CD4-positive, CD25-positive, alpha-beta regulatory T cell (primary cell): ENCODE results near the gene NEURL2. TPM values are rescaled to one million over a fixed set of nuclear protein-coding genes. Genes with fewer than 3 reads are reported as not detected.

Source experiments
- ATAC-seq, 2 donors: fragments of 150-1000 bp; cut with Tn5 transposase; one replicate each; pipeline ENCODE4 v1.10.0; 2021; ENCODE audit warnings: low read depth in 2 of 2, moderate number of reproducible peaks in 2 of 2, moderate library complexity in 1 of 2
- DNase-seq, 3 donors: peaks; one replicate each; pipeline versions ENCODE4 v3.0.0 to v3.0.0-alpha.2; 2012 to 2022; ENCODE audit warnings: mixed read lengths in 1 of 3
- H3K27ac ChIP-seq: one replicate; pipeline ENCODE4 v1.7.0; 2013; ENCODE audit warnings: mild to moderate bottlenecking, low read length; ENCODE audit not compliant: insufficient read depth, poor library complexity, severe bottlenecking
- H3K27me3 ChIP-seq: one replicate; pipeline ENCODE4 v1.7.0; 2013; ENCODE audit warnings: low read length; ENCODE audit not compliant: control insufficient read depth, insufficient read depth
- H3K36me3 ChIP-seq: one replicate; pipeline ENCODE4 v1.7.0; 2013; ENCODE audit warnings: mild to moderate bottlenecking, low read length, moderate library complexity; ENCODE audit not compliant: control insufficient read depth, insufficient read depth
- H3K4me1 ChIP-seq: 2 replicates; pipeline ENCODE4 v1.7.0; 2013; ENCODE audit warnings: mild to moderate bottlenecking, low read length; ENCODE audit not compliant: insufficient read depth, control insufficient read depth, poor library complexity, severe bottlenecking
- H3K4me3 ChIP-seq: one replicate; pipeline ENCODE4 v1.7.0; 2013; ENCODE audit warnings: low read depth, mild to moderate bottlenecking, low read length, moderate library complexity
- H3K9me3 ChIP-seq, 2 experiments: 1 replicate in 1 of 2; 2 replicates in 1 of 2; pipeline ENCODE4 v1.7.0; 2013; ENCODE audit warnings: low read length in 2 of 2, mild to moderate bottlenecking in 1 of 2, moderate library complexity in 1 of 2; ENCODE audit not compliant: control insufficient read depth in 2 of 2
- H3K27ac Mint-ChIP-seq, 3 donors: one replicate each; pipeline ENCODE4 v1.8.0; 2020 to 2022; ENCODE audit warnings: mild to moderate bottlenecking in 3 of 3, mixed read lengths in 3 of 3, moderate library complexity in 2 of 3
- H3K27me3 Mint-ChIP-seq: one replicate; pipeline ENCODE4 v1.8.0; 2022; ENCODE audit warnings: mild to moderate bottlenecking, mixed read lengths
- H3K36me3 Mint-ChIP-seq: one replicate; pipeline ENCODE4 v1.8.0; 2020; ENCODE audit warnings: mixed read lengths
- H3K4me1 Mint-ChIP-seq, 4 donors: one replicate each; pipeline ENCODE4 v1.8.0; 2020 to 2022; ENCODE audit warnings: mixed read lengths in 4 of 4, mild to moderate bottlenecking in 1 of 4
- H3K4me3 Mint-ChIP-seq, 4 donors: one replicate each; pipeline ENCODE4 v1.8.0; 2020 to 2022; ENCODE audit warnings: mild to moderate bottlenecking in 4 of 4, mixed read lengths in 4 of 4, moderate library complexity in 3 of 4
- H3K9me3 Mint-ChIP-seq, 7 donors: one replicate each; pipeline ENCODE4 v1.8.0; 2020 to 2022; ENCODE audit warnings: mixed read lengths in 7 of 7, mild to moderate bottlenecking in 3 of 7, moderate library complexity in 2 of 7
- polyA plus RNA-seq, 4 donors: library from polyadenylated mRNA; unstranded; fragments of 300-500 nt; fragmentation: Illumina TruSeq; gene quantifications; one replicate each; pipeline ENCODE4 v1.2.3, GENCODE V29; 2021
- total RNA-seq: library from RNA; stranded (reverse); gene quantifications from one replicate; pipeline ENCODE4 v1.2.3, GENCODE V29; 2022

Gene NEURL2
- total and polyA plus RNA-seq, 5 donors from 2014 or later = 0.76 to 3.0 (median 2.4) TPM

DNA sequence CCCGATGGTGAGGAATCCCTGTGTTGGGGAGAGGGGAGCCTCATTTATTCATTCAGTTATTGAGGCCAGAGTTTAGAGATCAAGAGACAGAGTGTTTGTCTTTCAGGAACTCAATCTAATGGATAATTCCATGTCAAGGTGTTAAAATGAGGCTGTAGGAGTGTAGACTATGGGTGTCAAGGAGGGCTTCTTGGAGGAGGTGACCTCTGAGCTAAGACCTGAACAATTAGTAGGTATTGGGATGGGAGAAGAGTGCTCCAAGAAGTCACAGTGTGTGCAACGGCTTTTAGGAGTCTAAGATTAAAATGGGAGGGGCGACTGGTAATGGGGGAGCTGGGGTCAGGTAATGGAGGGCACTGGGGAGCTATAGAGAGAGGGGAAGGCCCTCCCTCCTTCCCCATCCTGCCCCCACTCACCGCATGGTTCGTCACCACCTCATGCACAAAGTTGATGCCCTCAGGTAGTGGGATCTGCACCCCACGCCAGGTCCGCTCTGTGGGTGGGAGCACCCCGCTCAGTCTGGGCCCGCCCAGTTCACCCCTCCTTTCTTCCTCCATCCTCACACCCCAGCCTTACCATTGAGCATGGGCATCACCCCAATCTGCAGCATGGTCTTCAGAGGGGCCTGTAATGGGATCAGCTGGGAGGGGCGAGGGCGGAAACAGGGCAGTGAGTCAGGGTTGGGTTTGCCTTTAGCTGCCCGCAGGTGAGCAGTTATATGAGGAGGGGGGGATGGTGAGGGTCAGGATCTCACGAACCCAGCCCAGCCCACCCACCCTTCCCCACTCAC, 8.2 kb upstream of the NEURL2 start:
- H3K27ac Mint-ChIP-seq = peak overlapping the region in 1 of 3 donors; percentile 85
- no peaks in the 10 kb centered on the region for H3K9me3 Mint-ChIP-seq
- peak overlapping the region in 1 of 4 donors; percentile 21 for H3K4me3 Mint-ChIP-seq
- no peaks in the 10 kb centered on the region for H3K9me3 ChIP-seq
- H3K36me3 ChIP-seq = peaks cover 32% of the 10 kb centered on the region
- no peaks in the 10 kb centered on the region for H3K4me1 ChIP-seq
- ATAC-seq = no peak
- H3K36me3 Mint-ChIP-seq = peaks cover 11% of the 10 kb centered on the region
- peaks cover 0 to 4% (median under 1%) of the 10 kb centered on the region in 4 donors for H3K4me1 Mint-ChIP-seq
- H3K27me3 Mint-ChIP-seq = no peaks in the 10 kb centered on the region
- no peaks in the 10 kb centered on the region for H3K27me3 ChIP-seq
- DNase-seq = no peak
- no peak overlapping the region for H3K27ac ChIP-seq
- no peak overlapping the region for H3K4me3 ChIP-seq

DNA sequence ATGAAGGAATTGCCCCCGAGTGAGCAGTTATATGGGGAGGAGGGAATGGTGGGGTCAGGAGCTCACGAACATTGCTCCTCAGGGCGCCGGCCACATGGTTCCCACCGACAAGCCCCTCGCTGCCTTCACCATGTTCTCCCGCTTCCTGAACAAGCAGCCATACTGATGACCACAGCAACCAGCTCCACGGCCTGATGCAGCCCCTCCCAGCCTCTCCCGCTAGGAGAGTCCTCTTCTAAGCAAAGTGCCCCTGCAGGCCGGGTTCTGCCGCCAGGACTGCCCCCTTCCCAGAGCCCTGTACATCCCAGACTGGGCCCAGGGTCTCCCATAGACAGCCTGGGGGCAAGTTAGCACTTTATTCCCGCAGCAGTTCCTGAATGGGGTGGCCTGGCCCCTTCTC, 7.3 kb upstream of the NEURL2 start:
- no peaks in the 10 kb centered on the region for H3K9me3 Mint-ChIP-seq
- Histone ChIP-seq H3K4me1 (peaks cover 2% of the 10 kb centered on the region), H3K27me3 (no peaks in the 10 kb centered on the region), H3K9me3 (no peaks in the 10 kb centered on the region), H3K4me3 (no peak overlapping the region), H3K36me3 (peaks cover 36% of the 10 kb centered on the region), H3K27ac (no peak overlapping the region)
- peaks cover 15% of the 10 kb centered on the region for H3K36me3 Mint-ChIP-seq
- no peak overlapping the region for H3K4me3 Mint-ChIP-seq
- no peak for DNase-seq
- no peaks in the 10 kb centered on the region for H3K27me3 Mint-ChIP-seq
- no peak overlapping the region for H3K27ac Mint-ChIP-seq
- ATAC-seq = no peak
- peaks cover 0 to 14% (median 7%) of the 10 kb centered on the region in 4 donors for H3K4me1 Mint-ChIP-seq

DNA sequence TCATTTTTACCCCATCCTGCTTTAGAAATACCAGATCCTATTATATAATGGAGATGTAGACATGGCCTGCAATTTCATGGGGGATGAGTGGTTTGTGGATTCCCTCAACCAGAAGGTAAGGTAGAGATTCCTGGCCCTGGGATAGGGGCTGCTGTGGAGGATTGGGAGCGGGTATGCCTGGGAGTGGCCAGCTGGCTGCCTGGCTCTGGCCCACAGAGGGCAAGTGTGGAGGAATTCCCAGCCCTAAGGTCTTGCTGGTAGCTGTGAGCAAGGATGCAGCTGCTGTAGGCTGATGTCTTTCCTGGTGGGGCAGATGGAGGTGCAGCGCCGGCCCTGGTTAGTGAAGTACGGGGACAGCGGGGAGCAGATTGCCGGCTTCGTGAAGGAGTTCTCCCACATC, 6.7 kb upstream of the NEURL2 start:
- H3K27me3 Mint-ChIP-seq = no peaks in the 10 kb centered on the region
- no peak overlapping the region for H3K27ac ChIP-seq
- DNase-seq (no peak), ATAC-seq (no peak)
- H3K4me1 Mint-ChIP-seq = peaks cover 2 to 20% (median 13%) of the 10 kb centered on the region in 4 donors
- no peak overlapping the region for H3K27ac Mint-ChIP-seq
- no peaks in the 10 kb centered on the region for H3K27me3 ChIP-seq
- H3K36me3 ChIP-seq = peaks cover 40% of the 10 kb centered on the region
- H3K9me3 ChIP-seq = no peaks in the 10 kb centered on the region
- peaks cover 8% of the 10 kb centered on the region for H3K4me1 ChIP-seq
- H3K4me3 ChIP-seq = no peak overlapping the region
- no peak overlapping the region for H3K4me3 Mint-ChIP-seq
- H3K36me3 Mint-ChIP-seq = peaks cover 18% of the 10 kb centered on the region
- no peaks in the 10 kb centered on the region for H3K9me3 Mint-ChIP-seq

DNA sequence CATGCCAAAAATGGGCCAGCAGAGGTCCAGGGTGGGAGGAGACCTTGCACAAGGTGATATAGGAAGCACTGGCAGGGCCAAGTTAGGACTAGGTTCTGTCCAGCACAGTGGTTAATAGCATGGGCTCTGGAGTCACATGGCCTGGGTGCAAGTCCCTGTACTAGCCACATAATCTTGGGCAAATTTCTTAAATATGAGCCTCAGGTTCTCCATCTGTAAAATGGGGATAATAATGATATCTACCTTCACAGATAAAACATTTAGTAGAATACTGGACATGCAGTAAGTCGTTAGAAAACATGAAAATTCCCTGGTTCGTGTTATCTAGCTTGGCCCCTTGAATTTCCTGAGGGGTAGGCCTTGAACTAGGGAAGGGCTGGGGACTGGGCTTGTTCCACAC, 6.3 kb upstream of the NEURL2 start:
- Histone ChIP-seq H3K4me1 (peaks cover 12% of the 10 kb centered on the region), H3K4me3 (no peak overlapping the region), H3K9me3 (no peaks in the 10 kb centered on the region), H3K27ac (no peak overlapping the region), H3K27me3 (no peaks in the 10 kb centered on the region), H3K36me3 (peaks cover 40% of the 10 kb centered on the region)
- DNase-seq (no peak), ATAC-seq (no peak)
- Mint-ChIP-seq H3K9me3 (no peaks in the 10 kb centered on the region), H3K4me3 (no peak overlapping the region), H3K27me3 (no peaks in the 10 kb centered on the region), H3K27ac (no peak overlapping the region), H3K36me3 (peaks cover 18% of the 10 kb centered on the region), H3K4me1 (peaks cover 6 to 24% (median 17%) of the 10 kb centered on the region in 4 donors)

DNA sequence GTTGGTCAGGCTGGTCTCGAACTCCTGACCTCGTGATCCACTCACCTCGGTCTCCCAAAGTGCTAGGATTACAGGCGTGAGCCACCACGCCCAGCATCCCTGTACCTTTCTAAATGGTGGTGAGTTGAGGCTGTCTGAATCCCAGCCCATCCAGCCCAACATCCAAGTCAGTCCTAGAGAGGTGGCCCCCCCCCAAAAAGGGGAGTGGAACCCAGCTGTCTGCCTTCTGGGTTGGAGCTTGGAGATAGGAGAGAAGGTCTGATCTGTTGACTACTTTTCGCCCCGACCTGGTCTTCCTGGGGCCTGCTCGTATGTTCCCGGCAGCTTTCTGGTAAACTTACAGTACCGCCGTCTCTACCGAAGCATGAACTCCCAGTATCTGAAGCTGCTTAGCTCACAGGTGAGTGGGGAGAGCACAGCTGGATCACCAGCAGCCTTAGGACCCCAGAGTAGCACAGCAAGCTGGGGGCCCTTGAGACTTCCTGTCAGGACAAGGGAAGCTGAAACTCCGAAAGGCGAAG, 5.7 kb upstream of the NEURL2 start:
- peaks cover 18% of the 10 kb centered on the region for H3K36me3 Mint-ChIP-seq
- H3K27me3 Mint-ChIP-seq = no peaks in the 10 kb centered on the region
- no peak for DNase-seq
- no peak overlapping the region for H3K4me3 ChIP-seq
- no peak overlapping the region for H3K27ac ChIP-seq
- peaks cover 40% of the 10 kb centered on the region for H3K36me3 ChIP-seq
- H3K27ac Mint-ChIP-seq = peak overlapping the region in 1 of 3 donors; percentile 26
- H3K9me3 Mint-ChIP-seq = no peaks in the 10 kb centered on the region
- no peak for ATAC-seq
- H3K4me3 Mint-ChIP-seq = no peak overlapping the region
- no peaks in the 10 kb centered on the region for H3K27me3 ChIP-seq
- H3K9me3 ChIP-seq = no peaks in the 10 kb centered on the region
- peaks cover 8 to 29% (median 19%) of the 10 kb centered on the region in 4 donors for H3K4me1 Mint-ChIP-seq
- H3K4me1 ChIP-seq = peaks cover 18% of the 10 kb centered on the region

DNA sequence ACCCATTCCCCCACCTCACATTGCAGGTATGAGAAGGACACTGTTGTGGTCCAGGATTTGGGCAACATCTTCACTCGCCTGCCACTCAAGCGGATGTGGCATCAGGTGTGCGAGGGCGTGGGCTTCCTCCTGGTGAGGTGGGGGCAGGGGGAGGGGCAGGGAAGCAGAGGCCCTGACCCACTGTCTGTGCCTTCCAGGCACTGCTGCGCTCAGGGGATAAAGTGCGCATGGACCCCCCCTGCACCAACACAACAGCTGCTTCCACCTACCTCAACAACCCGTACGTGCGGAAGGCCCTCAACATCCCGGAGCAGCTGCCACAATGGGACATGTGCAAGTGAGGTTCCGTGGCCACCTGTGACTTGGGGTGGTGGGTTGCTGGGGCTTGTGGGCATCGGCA, 3.8 kb upstream of the NEURL2 start:
- no peak overlapping the region for H3K27ac ChIP-seq
- peaks cover 40% of the 10 kb centered on the region for H3K36me3 ChIP-seq
- no peaks in the 10 kb centered on the region for H3K9me3 ChIP-seq
- Mint-ChIP-seq H3K4me3 (peak overlapping the region in 1 of 4 donors; percentile 38), H3K36me3 (peaks cover 18% of the 10 kb centered on the region), H3K9me3 (no peaks in the 10 kb centered on the region), H3K27me3 (no peaks in the 10 kb centered on the region), H3K27ac (no peak overlapping the region), H3K4me1 (peaks cover 12 to 40% (median 25%) of the 10 kb centered on the region in 4 donors)
- ATAC-seq (no peak), DNase-seq (no peak)
- H3K4me1 ChIP-seq = peaks cover 34% of the 10 kb centered on the region
- H3K27me3 ChIP-seq = no peaks in the 10 kb centered on the region
- H3K4me3 ChIP-seq = no peak overlapping the region

DNA sequence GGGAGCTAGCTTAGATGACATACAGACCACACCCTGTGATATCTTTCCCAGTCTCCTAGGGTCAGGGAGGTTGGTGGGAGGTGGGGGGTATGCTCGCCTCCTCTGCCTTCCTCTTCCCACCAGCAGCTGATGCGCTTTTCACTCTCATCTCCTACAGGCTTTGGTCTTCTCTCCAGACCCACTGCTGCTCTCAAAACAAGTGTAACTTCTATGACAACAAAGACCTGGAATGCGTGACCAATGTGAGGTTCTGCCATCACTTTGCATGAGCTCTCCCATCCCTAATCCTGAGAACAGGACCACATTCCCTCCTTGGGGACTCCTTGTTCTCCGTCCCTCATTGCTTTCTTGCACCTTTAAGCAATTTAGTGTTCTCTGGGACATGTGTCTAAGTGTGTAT, 2.8 kb upstream of the NEURL2 start:
- Histone ChIP-seq H3K9me3 (no peaks in the 10 kb centered on the region), H3K36me3 (peaks cover 35% of the 10 kb centered on the region), H3K4me3 (no peak overlapping the region), H3K27ac (peak overlapping the region; percentile 25), H3K27me3 (no peaks in the 10 kb centered on the region), H3K4me1 (peaks cover 35% of the 10 kb centered on the region)
- Mint-ChIP-seq H3K27ac (peak overlapping the region; percentile 65 to 90 (median 80)), H3K9me3 (no peaks in the 10 kb centered on the region), H3K4me3 (peak overlapping the region; percentile 47 to 94 (median 90)), H3K36me3 (peaks cover 18% of the 10 kb centered on the region), H3K27me3 (no peaks in the 10 kb centered on the region), H3K4me1 (peaks cover 15 to 46% (median 25%) of the 10 kb centered on the region in 4 donors)
- DNase-seq = no peak
- no peak for ATAC-seq
